Activated naive CD4-positive, alpha-beta T cell treated with anti-CD3 and anti-CD28 coated beads, Interleukin-2, amount 10 ng/mL, durations not matched to agents 7 days and 5 days (primary cell): Measurements from ENCODE around the gene ADARB2.

Source experiments
- CTCF ChIA-PET: fragments of 350-600 bp; sonication (Branson Sonifier 250); formaldehyde crosslinking; loops from one replicate; lab custom pipeline; 2021; ENCODE audit warnings: antibody characterized with exemption; lab: Charles Lee
- DNase-seq: peaks from one replicate; pipeline ENCODE4 v3.0.0-alpha.2; 2020
- H3K27ac Mint-ChIP-seq: one replicate; pipeline ENCODE4 v1.8.0; 2021; ENCODE audit warnings: mild to moderate bottlenecking, moderate library complexity, mixed read lengths
- H3K27me3 Mint-ChIP-seq: one replicate; pipeline ENCODE4 v1.8.0; 2021; ENCODE audit warnings: mild to moderate bottlenecking, mixed read lengths
- H3K36me3 Mint-ChIP-seq: one replicate; pipeline ENCODE4 v1.8.0; 2021; ENCODE audit warnings: mixed read lengths
- H3K4me1 Mint-ChIP-seq: one replicate; pipeline ENCODE4 v1.8.0; 2021; ENCODE audit warnings: mixed read lengths
- H3K4me3 Mint-ChIP-seq: one replicate; pipeline ENCODE4 v1.8.0; 2021; ENCODE audit warnings: mild to moderate bottlenecking, moderate library complexity, mixed read lengths
- H3K9me3 Mint-ChIP-seq: one replicate; pipeline ENCODE4 v1.8.0; 2021; ENCODE audit warnings: mixed read lengths

ADARB2 gene

GRCh38 chr10:1374511-1375345, 362.6 kb downstream of the ADARB2 start:
- Mint-ChIP-seq H3K36me3 (no peaks in the 10 kb centered on the region), H3K27ac (no peak overlapping the region), H3K4me3 (no peak overlapping the region), H3K27me3 (peaks cover 23% of the 10 kb centered on the region), H3K9me3 (peaks cover 4% of the 10 kb centered on the region), H3K4me1 (no peaks in the 10 kb centered on the region)
- CTCF ChIA-PET, result no interaction called here
- DNase-seq, result no peak

GRCh38 chr10:1373287-1373686, 364.0 kb downstream of the ADARB2 start:
- Mint-ChIP-seq H3K27me3 (peaks cover 19% of the 10 kb centered on the region), H3K9me3 (peaks cover 4% of the 10 kb centered on the region), H3K4me3 (no peak overlapping the region), H3K4me1 (no peaks in the 10 kb centered on the region), H3K36me3 (no peaks in the 10 kb centered on the region), H3K27ac (no peak overlapping the region)
- CTCF ChIA-PET, result no interaction called here
- DNase-seq, result no peak

GRCh38 chr10:1372212-1372611, 365.1 kb downstream of the ADARB2 start:
- H3K36me3 Mint-ChIP-seq, result no peaks in the 10 kb centered on the region
- H3K9me3 Mint-ChIP-seq, result peaks cover 4% of the 10 kb centered on the region
- peaks cover 17% of the 10 kb centered on the region for H3K27me3 Mint-ChIP-seq
- H3K4me1 Mint-ChIP-seq, result no peaks in the 10 kb centered on the region
- no peak for DNase-seq
- H3K27ac Mint-ChIP-seq, result no peak overlapping the region
- CTCF ChIA-PET, result no interaction called here
- no peak overlapping the region for H3K4me3 Mint-ChIP-seq

GRCh38 chr10:1370298-1370697, 367.0 kb downstream of the ADARB2 start:
- no peak overlapping the region for H3K4me3 Mint-ChIP-seq
- no peaks in the 10 kb centered on the region for H3K4me1 Mint-ChIP-seq
- H3K27me3 Mint-ChIP-seq, result peaks cover 20% of the 10 kb centered on the region
- H3K9me3 Mint-ChIP-seq, result no peaks in the 10 kb centered on the region
- CTCF ChIA-PET, result no interaction called here
- no peak overlapping the region for H3K27ac Mint-ChIP-seq
- DNase-seq, result no peak
- H3K36me3 Mint-ChIP-seq, result no peaks in the 10 kb centered on the region

- CTCF ChIA-PET, result interaction anchor here (1.2 kb wide), 1 partner anchor 259 kb away, joined by 3 read pairs; no protein-coding TSS in a partner anchor
- Mint-ChIP-seq H3K36me3 (no peaks in the 10 kb centered on the region), H3K9me3 (no peaks in the 10 kb centered on the region), H3K27me3 (peaks cover 27% of the 10 kb centered on the region), H3K27ac (no peak overlapping the region), H3K4me3 (no peak overlapping the region), H3K4me1 (no peaks in the 10 kb centered on the region)
- DNase-seq, result no peak
Measured at GRCh38 chr10:1369665-1370064, 367.7 kb downstream of the ADARB2 start.

GRCh38 chr10:1369197-1369596, 368.1 kb downstream of the ADARB2 start:
- Mint-ChIP-seq H3K4me3 (no peak overlapping the region), H3K4me1 (no peaks in the 10 kb centered on the region), H3K27ac (no peak overlapping the region), H3K36me3 (no peaks in the 10 kb centered on the region), H3K9me3 (no peaks in the 10 kb centered on the region), H3K27me3 (peaks cover 31% of the 10 kb centered on the region)
- CTCF ChIA-PET, result interaction anchor here (0.9 to 1.4 kb wide), 8 partner anchors 10 to 259 kb away, joined by 3 to 8 read pairs (median 3); no protein-coding TSS in a partner anchor
- no peak for DNase-seq

GRCh38 chr10:1368842-1369171, 368.5 kb downstream of the ADARB2 start:
- DNase-seq, result peak; percentile 60

GRCh38 chr10:1367938-1368841, 369.1 kb downstream of the ADARB2 start:
- Mint-ChIP-seq H3K27me3 (peaks cover 41% of the 10 kb centered on the region), H3K27ac (no peak overlapping the region)
- DNase-seq, result no peak

More at GRCh38 chr10:1368842-1369171, 368.5 kb downstream of the ADARB2 start:
- CTCF ChIA-PET, result interaction anchor here (0.9 to 1.4 kb wide), 9 partner anchors 9 to 259 kb away, joined by 3 to 8 read pairs (median 3); no protein-coding TSS in a partner anchor
- Mint-ChIP-seq H3K27me3 (peaks cover 35% of the 10 kb centered on the region), H3K4me3 (no peak overlapping the region), H3K27ac (no peak overlapping the region), H3K36me3 (no peaks in the 10 kb centered on the region), H3K9me3 (no peaks in the 10 kb centered on the region), H3K4me1 (no peaks in the 10 kb centered on the region)

GRCh38 chr10:1366811-1367425, 370.4 kb downstream of the ADARB2 start:
- no peak overlapping the region for H3K4me3 Mint-ChIP-seq

More at GRCh38 chr10:1367938-1368841, 369.1 kb downstream of the ADARB2 start:
- CTCF ChIA-PET, result interaction anchor here (0.9 to 1.4 kb wide), 9 partner anchors 9 to 258 kb away, joined by 3 to 8 read pairs (median 3); no protein-coding TSS in a partner anchor
- Mint-ChIP-seq H3K4me3 (no peak overlapping the region), H3K9me3 (no peaks in the 10 kb centered on the region), H3K4me1 (no peaks in the 10 kb centered on the region), H3K36me3 (no peaks in the 10 kb centered on the region)

GRCh38 chr10:1366322-1366691, 371.0 kb downstream of the ADARB2 start:
- Mint-ChIP-seq H3K4me1 (no peaks in the 10 kb centered on the region), H3K36me3 (no peaks in the 10 kb centered on the region), H3K27ac (no peak overlapping the region), H3K27me3 (peaks cover 56% of the 10 kb centered on the region), H3K4me3 (no peak overlapping the region), H3K9me3 (no peaks in the 10 kb centered on the region)
- no peak for DNase-seq
- CTCF ChIA-PET, result interaction anchor here (0.7 to 0.8 kb wide), 2 partner anchors 16 to 258 kb away, joined by 3 read pairs; no protein-coding TSS in a partner anchor

More at GRCh38 chr10:1366811-1367425, 370.4 kb downstream of the ADARB2 start:
- Mint-ChIP-seq H3K4me1 (no peaks in the 10 kb centered on the region), H3K27me3 (peaks cover 53% of the 10 kb centered on the region), H3K27ac (no peak overlapping the region), H3K9me3 (no peaks in the 10 kb centered on the region), H3K36me3 (no peaks in the 10 kb centered on the region)
- no peak for DNase-seq
- CTCF ChIA-PET, result interaction anchor here (0.7 to 0.8 kb wide), 2 partner anchors 16 to 259 kb away, joined by 3 read pairs; no protein-coding TSS in a partner anchor

- Mint-ChIP-seq H3K36me3 (no peaks in the 10 kb centered on the region), H3K9me3 (no peaks in the 10 kb centered on the region), H3K27ac (no peak overlapping the region), H3K4me3 (no peak overlapping the region), H3K4me1 (no peaks in the 10 kb centered on the region), H3K27me3 (peaks cover 62% of the 10 kb centered on the region)
- no peak for DNase-seq
- CTCF ChIA-PET, result no interaction called here
Measured at GRCh38 chr10:1365540-1366321, 371.6 kb downstream of the ADARB2 start.

- Mint-ChIP-seq H3K4me1 (peaks cover 7% of the 10 kb centered on the region), H3K9me3 (no peaks in the 10 kb centered on the region), H3K27me3 (peaks cover 67% of the 10 kb centered on the region), H3K36me3 (no peaks in the 10 kb centered on the region), H3K27ac (no peak overlapping the region), H3K4me3 (no peak overlapping the region)
- CTCF ChIA-PET, result no interaction called here
- no peak for DNase-seq
Measured at GRCh38 chr10:1364151-1364910, 373.0 kb downstream of the ADARB2 start.
